Lower leg skin (tissue), 4 donors: ENCODE data around the gene OTUD5. TPM values are rescaled to one million over a fixed set of nuclear protein-coding genes. Genes with fewer than 3 reads are reported as not detected.

Experiments used
- DNase-seq, 2 donors: peaks; one replicate each; pipeline ENCODE4 v3.0.0-alpha.2; 2019; ENCODE audit warnings: low spot score in 2 of 2
- H3K4me3 ChIP-seq: fragments of 200-600 bp; sonication (generic); 2 replicates; pipeline ENCODE4 v1.5.1; 2017; ENCODE audit warnings: mild to moderate bottlenecking, low read depth; ENCODE audit not compliant: poor library complexity, severe bottlenecking
- POLR2A ChIP-seq, 2 donors: fragments of 450-650 bp; IDR thresholded peaks; one replicate each; pipeline ENCODE4 v1.6.1; 2016 to 2017; ENCODE audit warnings: antibody characterized with exemption in 2 of 2, mild to moderate bottlenecking in 1 of 2, moderate library complexity in 1 of 2
- WGBS, 2 donors: methylation state at CpG; one replicate each; pipeline ENCODE4 v1.1.5; 2018; 5-methylcytosine and 5-hydroxymethylcytosine counted together
- intact Hi-C: fragments of 100-400 bp; cut with DNase I; formaldehyde crosslinking; loops from one replicate; pipeline ENCODE4 v1.15.0; 2023; ENCODE audit warnings: low total_unique reads
- total RNA-seq, 4 donors: library from RNA; depleted of rRNA; stranded (reverse); fragments of >200 nt; gene quantifications; one replicate each; pipeline ENCODE4 v1.1.0, GENCODE V29; 2016
- TF ChIP-seq, protein P1 (sequence below), 3 donors: fragments of 450-650 bp; IDR thresholded peaks; one replicate each; pipeline ENCODE4 v1.5.1; 2016; ENCODE audit warnings: antibody characterized with exemption in 3 of 3, mild to moderate bottlenecking in 3 of 3, moderate library complexity in 2 of 3

Gene OTUD5
- total RNA-seq, 4 donors from 2014 or later, result 47.2 to 66.8 (median 53.6) TPM

DNA sequence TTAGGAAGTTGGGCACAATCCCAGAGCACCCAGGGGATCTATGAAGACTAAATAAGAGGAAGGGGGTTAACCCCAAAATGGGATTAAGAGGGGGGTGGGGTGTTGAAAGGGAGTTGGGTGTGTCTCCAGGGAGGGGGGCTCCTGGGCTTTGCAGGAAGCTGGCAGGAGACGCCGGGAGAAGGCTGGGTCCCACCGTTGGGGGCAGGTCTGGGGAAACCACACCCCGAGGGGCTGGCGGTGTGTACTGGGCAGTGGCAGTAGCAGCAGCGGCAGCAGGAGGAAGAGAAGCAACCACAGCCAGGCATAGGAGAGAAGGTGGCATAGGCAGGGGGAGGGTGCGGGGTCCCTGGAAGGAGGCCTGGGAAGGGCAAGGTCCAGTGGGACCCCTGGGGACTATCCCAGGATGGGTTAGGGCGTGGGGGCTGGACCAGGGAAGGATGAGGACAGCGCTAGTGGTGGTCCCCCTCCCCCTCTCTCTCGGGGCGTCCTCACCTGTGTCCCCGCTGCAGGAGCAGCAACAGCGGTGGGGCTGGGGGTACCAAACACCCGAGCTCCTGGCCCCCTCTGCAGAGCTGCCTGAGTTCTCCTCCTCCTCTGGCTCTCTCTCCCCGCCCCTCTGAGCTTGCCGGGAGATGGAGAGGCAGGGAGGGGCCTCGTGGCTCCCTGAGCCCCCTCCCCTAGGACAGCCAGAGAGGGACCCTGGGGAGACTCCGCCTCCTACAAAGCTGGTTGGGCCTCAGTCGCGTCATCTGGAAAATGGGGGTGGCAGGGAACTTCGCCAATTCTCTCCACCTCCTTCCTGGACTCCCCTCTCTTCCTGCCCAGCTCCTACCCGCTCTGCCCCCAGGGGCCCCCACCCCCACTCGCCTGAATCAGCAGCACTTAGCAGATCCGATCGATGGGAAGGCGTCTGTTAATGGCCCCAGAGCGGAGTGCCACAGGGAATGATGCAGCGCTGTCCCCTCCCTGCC, 14.1 kb upstream of the OTUD5 start, which contains the start of gene KCND1:
Gene KCND1 (minus strand): TSS at position 596 of the 971 bp plus-strand sequence. CDS start 1,573 bp downstream, outside the sequence.
- TF ChIP-seq POLR2A (IDR thresholded peaks at IDR 0.05), result no peak
- TF ChIP-seq, protein P1, sequence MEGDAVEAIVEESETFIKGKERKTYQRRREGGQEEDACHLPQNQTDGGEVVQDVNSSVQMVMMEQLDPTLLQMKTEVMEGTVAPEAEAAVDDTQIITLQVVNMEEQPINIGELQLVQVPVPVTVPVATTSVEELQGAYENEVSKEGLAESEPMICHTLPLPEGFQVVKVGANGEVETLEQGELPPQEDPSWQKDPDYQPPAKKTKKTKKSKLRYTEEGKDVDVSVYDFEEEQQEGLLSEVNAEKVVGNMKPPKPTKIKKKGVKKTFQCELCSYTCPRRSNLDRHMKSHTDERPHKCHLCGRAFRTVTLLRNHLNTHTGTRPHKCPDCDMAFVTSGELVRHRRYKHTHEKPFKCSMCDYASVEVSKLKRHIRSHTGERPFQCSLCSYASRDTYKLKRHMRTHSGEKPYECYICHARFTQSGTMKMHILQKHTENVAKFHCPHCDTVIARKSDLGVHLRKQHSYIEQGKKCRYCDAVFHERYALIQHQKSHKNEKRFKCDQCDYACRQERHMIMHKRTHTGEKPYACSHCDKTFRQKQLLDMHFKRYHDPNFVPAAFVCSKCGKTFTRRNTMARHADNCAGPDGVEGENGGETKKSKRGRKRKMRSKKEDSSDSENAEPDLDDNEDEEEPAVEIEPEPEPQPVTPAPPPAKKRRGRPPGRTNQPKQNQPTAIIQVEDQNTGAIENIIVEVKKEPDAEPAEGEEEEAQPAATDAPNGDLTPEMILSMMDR (IDR thresholded peaks at IDR 0.05), result no peak
- intact Hi-C loops, result no loop called here
- no peak within 1 kb of the TSS for H3K4me3 ChIP-seq
- DNase-seq, result no peak
- 2 to 32% methylated on average over 11 to 28 of the region's 28 CpGs for WGBS, 2 donors

DNA sequence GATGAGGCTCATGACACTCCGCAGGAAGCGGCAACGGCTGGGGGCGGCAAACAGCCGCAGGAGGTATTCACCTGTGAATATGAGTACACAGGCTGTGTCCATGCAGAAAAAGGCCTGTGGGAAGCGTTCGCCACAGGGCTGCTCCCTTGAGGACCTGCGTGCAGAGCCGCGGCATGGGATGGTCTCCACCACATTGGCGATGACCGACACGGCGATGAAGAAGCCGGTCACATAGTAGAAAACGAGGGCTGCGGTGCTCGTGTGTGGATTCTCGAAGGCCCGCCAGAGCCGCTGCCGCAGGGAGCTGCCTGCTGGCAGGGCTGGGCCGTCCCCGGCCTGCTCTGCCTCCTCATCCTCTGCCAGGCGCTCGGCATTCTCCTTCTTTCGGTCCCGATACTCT, 12.1 kb upstream of the OTUD5 start:
- TF ChIP-seq, protein P1 (IDR thresholded peaks at IDR 0.05), result no peak
- no peak for TF ChIP-seq POLR2A (IDR thresholded peaks at IDR 0.05)
- H3K4me3 ChIP-seq, result no peak overlapping the region
- DNase-seq, result no peak
- intact Hi-C loops, result no loop called here
- 92 to 95% methylated on average over 26 to 28 of the region's 28 CpGs for WGBS, 2 donors

DNA sequence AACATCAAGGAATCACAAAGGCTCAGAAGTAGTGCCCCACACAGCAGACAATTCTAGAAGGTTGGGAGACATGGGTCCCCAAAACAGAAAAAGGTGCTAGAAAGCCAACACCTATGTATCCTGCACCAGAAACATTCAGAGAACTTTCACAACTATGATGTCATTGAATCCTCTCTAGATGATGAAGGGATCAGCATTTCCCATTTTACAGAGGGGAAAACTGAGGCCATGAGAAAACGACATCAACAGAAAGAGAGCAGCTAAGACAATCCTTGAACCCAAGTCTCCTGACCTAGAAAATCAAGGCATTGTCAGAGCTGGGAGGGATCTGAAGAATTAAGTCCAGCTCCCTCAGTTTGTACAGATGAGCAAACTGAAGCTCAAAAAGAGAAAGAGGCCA, 11.0 kb upstream of the OTUD5 start:
- DNase-seq, result no peak
- intact Hi-C loops, result no loop called here
- 78 to 83% methylated on average over 1 of the region's 1 CpG for WGBS, 2 donors
- TF ChIP-seq POLR2A (IDR thresholded peaks at IDR 0.05), result no peak
- TF ChIP-seq, protein P1 (IDR thresholded peaks at IDR 0.05), result no peak
- H3K4me3 ChIP-seq, result no peak overlapping the region

DNA sequence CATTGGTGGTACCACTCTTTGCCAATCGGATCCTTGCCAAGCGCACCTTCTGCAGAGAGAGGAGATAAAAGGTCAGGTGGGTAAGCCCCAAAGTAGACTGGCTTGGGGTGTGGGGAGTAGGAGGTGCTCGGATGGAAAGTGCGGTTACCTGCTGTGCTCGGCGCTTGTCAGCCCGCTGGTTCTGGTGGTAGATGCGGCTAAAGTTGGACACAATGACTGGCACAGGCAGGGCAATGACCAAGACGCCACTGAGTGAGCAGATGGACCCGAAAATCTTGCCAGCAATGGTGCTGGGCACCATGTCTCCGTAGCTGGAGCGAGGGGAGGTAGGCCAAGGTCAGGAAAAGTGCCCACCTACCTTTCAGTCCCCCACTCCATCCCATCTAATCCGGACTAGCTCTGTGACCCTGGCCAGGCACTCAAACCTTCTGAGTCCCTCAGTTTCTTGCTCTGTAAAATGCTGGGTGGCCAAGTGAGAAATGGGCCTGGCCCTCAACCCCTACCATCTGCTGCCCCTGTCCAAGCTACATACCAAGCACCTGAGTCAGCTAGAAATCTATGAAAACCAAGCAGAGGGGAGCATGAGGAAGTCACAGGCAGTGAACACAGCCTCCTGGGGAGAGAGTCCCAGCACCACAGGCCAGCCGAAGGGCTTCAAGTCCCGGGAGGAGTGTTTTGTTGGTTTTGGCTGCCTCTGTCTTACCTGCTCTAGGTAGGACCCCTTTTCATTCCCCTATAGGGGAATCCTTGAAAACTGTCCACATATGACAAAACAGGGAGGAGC, 9.6 kb upstream of the OTUD5 start:
- 82 to 92% methylated on average over 11 to 15 of the region's 15 CpGs for WGBS, 2 donors
- no peak for DNase-seq
- intact Hi-C loops, result no loop called here
- no peak overlapping the region for H3K4me3 ChIP-seq
- no peak for TF ChIP-seq POLR2A (IDR thresholded peaks at IDR 0.05)
- TF ChIP-seq, protein P1 (IDR thresholded peaks at IDR 0.05), result no peak

DNA sequence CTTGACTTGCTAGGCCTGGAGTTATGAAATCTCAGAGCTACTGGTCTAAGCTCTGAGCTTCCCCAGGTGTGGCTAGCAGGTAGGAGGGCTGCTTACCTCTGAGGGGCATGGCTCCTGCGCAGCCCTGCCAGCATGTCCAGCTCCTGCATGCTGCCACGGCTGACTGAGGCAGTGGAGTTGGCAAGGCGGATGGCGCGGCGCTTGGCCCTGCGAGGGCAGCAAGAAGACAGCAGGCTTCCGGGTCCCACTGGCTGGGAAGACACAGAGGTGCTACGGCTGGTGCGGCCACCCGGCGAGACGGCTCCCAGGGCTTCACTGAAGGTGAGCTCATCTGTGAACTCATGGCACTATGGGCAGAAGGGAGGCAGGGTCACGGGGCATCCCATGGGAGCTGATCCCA, 8.6 kb upstream of the OTUD5 start:
- no peak overlapping the region for H3K4me3 ChIP-seq
- intact Hi-C loops, result no loop called here
- no peak for TF ChIP-seq POLR2A (IDR thresholded peaks at IDR 0.05)
- TF ChIP-seq, protein P1 (IDR thresholded peaks at IDR 0.05), result no peak
- DNase-seq, result no peak
- WGBS, 2 donors, result 93 to 97% methylated on average over 14 of the region's 14 CpGs
